Gastrocnemius medialis (tissue), 4 donors: ENCODE data around the gene POLR3GL. TPM values are rescaled to one million over a fixed set of nuclear protein-coding genes. Genes with fewer than 3 reads are reported as not detected.
A peak's percentile ranks its signal among the peaks of the same experiment; 100 is the strongest.
"Not testable (repeated sequence)": the region's sequence is repeated elsewhere in the genome, so short reads cannot be mapped to it uniquely, and the experiment has no call there.

Source experiments
- ATAC-seq, 2 donors: fragments of 150-250 bp; one replicate each; pipeline ENCODE4 v1.9.1; 2016
- DNase-seq, 2 donors: peaks; one replicate each; pipeline ENCODE4 v3.0.0-alpha.2; 2019
- H3K27ac ChIP-seq, 4 donors: fragments of 200-600 bp; sonication (generic); 1 replicate in 1 of 4; 2 replicates in 3 of 4; pipeline ENCODE4 v1.5.1; 2016 to 2018; ENCODE audit warnings: mild to moderate bottlenecking in 2 of 4, moderate library complexity in 1 of 4
- H3K27me3 ChIP-seq, 3 donors: fragments of 200-600 bp; sonication (generic) in 2 of 3; 1 replicate in 1 of 3; 2 replicates in 2 of 3; pipeline versions ENCODE4 v1.5.1 to v1.6.0; 2016 to 2019; ENCODE audit warnings: mild to moderate bottlenecking in 1 of 3, moderate library complexity in 1 of 3
- H3K36me3 ChIP-seq, 2 donors: fragments of 200-600 bp; sonication (generic) in 1 of 2; one replicate each; pipeline ENCODE4 v1.5.1; 2017 to 2018
- H3K4me1 ChIP-seq, 2 donors: fragments of 200-600 bp; sonication (generic) in 1 of 2; one replicate each; pipeline ENCODE4 v1.5.1; 2016 to 2017; ENCODE audit warnings: mild to moderate bottlenecking in 2 of 2
- H3K4me3 ChIP-seq, 4 donors: fragments of 200-600 bp; sonication (generic) in 3 of 4; 1 replicate in 1 of 4; 2 replicates in 3 of 4; pipeline ENCODE4 v1.5.1; 2016 to 2019; ENCODE audit warnings: mild to moderate bottlenecking in 2 of 4
- H3K9me3 ChIP-seq, 3 donors: fragments of 200-600 bp; sonication (generic) in 2 of 3; 1 replicate in 1 of 3; 2 replicates in 2 of 3; pipeline ENCODE4 v1.5.1; 2016 to 2019
- POLR2A ChIP-seq, 2 donors: fragments of 450-650 bp; IDR thresholded peaks; one replicate each; pipeline ENCODE4 v1.6.1; 2017; ENCODE audit warnings: antibody characterized with exemption in 2 of 2, mild to moderate bottlenecking in 2 of 2, moderate library complexity in 2 of 2
- in situ Hi-C, 4 donors: fragments of 200-750 bp; cut with MboI; loops; one replicate each; pipeline versions ENCODE4 v1.15.0 to v1.8.0; 2017; ENCODE audit warnings: low sequenced_read_pairs in 4 of 4
- intact Hi-C: fragments of 100-400 bp; cut with DNase I; formaldehyde crosslinking; loops from one replicate; pipeline ENCODE4 v1.15.1; 2023; ENCODE audit warnings: low total_unique reads
- total RNA-seq, 4 donors: library from RNA; depleted of rRNA; stranded (reverse); fragments of >200 nt; gene quantifications; one replicate each; pipeline versions ENCODE4 v1.1.0 to v1.2.3, GENCODE V29; 2016
- TF ChIP-seq, protein P1 (sequence below), 5 experiments: fragments of 450-650 bp in 3 of 5; fragments of 200-600 bp in 2 of 5; sonication (generic) in 2 of 5; IDR thresholded peaks in 4 of 5; conservative IDR thresholded peaks in 1 of 5; 1 replicate in 4 of 5; 2 replicates in 1 of 5; pipeline ENCODE4 v1.5.1; 2016 to 2019; ENCODE audit warnings: antibody characterized with exemption in 5 of 5, mild to moderate bottlenecking in 3 of 5, moderate library complexity in 3 of 5

The POLR3GL gene
- total RNA-seq, 4 donors from 2014 or later: 43.5 to 78.8 (median 59.4) TPM

DNA sequence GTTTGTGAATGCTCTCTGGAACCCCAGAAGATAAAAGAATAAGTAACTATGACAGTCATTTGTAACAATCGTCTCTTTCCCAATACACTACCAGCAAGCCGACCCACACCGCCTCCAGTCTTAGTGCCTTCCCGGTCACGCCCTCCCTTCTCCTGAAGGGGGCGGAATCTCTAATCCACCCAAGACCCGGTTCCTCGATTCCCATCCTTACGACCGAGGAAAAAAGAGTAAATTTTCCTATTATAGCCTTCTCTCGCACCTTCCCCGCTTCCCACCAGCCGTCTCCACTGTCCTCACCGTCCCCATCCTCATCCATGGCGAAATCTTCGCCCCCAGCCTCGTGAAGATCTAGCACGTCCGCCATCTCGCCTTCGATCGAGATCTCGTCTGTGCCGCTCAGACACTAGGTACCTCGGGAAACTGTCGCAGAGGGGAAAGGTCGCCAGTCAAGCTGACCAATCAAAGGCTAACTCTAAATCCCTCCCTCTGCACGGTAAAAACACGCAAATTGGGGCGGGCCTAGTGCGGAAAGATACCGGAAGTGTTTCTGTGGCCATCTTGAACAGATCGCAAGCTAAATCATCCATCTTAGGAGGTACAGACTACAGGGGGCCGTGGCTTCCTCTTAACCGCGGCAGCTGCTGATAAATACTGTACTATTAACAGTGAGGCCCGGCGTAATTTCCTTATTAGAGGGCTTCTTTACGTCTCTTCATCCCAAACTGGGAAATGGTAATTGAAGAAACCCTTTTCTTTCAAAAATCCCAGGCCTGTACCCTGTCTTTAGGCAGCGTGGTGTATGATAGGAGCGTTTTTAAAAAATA is 37.2 kb upstream of the POLR3GL start, which contains the start of gene RBM8A:
TSS of gene RBM8A (minus strand) at position 422 of the 824 bp plus-strand sequence. CDS start at position 364, 58 bp downstream.
- Histone ChIP-seq H3K36me3 (peaks cover 4 to 37% of the 10 kb centered on the region in 2 donors), H3K27me3 (no peaks in the 10 kb centered on the region), H3K4me3 (peak within 1 kb of the TSS; percentile 86 to 94 (median 91)), H3K27ac (peak within 1 kb of the TSS; percentile 92 to 98 (median 94)), H3K4me1 (peaks cover 13 to 16% of the 10 kb centered on the region in 2 donors), H3K9me3 (no peaks in the 10 kb centered on the region)
- intact Hi-C loops: loop anchor here (1.0 to 2.0 kb wide), 3 partner anchors 9 to 68 kb away; partner anchors contain the start of genes PEX11B and PIAS3
- peak; percentile 97 for DNase-seq
- peak; percentile 99 for TF ChIP-seq POLR2A (IDR thresholded peaks at IDR 0.05)
- TF ChIP-seq, protein P1, sequence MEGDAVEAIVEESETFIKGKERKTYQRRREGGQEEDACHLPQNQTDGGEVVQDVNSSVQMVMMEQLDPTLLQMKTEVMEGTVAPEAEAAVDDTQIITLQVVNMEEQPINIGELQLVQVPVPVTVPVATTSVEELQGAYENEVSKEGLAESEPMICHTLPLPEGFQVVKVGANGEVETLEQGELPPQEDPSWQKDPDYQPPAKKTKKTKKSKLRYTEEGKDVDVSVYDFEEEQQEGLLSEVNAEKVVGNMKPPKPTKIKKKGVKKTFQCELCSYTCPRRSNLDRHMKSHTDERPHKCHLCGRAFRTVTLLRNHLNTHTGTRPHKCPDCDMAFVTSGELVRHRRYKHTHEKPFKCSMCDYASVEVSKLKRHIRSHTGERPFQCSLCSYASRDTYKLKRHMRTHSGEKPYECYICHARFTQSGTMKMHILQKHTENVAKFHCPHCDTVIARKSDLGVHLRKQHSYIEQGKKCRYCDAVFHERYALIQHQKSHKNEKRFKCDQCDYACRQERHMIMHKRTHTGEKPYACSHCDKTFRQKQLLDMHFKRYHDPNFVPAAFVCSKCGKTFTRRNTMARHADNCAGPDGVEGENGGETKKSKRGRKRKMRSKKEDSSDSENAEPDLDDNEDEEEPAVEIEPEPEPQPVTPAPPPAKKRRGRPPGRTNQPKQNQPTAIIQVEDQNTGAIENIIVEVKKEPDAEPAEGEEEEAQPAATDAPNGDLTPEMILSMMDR (IDR thresholded peaks at IDR 0.05 in 4 of 5, conservative IDR thresholded peaks at IDR 0.05 in 1 of 5): peak; percentile 60 to 77 (median 73)
- peak; percentile 99 to 100 for ATAC-seq
- in situ Hi-C loops: no loop called here

DNA sequence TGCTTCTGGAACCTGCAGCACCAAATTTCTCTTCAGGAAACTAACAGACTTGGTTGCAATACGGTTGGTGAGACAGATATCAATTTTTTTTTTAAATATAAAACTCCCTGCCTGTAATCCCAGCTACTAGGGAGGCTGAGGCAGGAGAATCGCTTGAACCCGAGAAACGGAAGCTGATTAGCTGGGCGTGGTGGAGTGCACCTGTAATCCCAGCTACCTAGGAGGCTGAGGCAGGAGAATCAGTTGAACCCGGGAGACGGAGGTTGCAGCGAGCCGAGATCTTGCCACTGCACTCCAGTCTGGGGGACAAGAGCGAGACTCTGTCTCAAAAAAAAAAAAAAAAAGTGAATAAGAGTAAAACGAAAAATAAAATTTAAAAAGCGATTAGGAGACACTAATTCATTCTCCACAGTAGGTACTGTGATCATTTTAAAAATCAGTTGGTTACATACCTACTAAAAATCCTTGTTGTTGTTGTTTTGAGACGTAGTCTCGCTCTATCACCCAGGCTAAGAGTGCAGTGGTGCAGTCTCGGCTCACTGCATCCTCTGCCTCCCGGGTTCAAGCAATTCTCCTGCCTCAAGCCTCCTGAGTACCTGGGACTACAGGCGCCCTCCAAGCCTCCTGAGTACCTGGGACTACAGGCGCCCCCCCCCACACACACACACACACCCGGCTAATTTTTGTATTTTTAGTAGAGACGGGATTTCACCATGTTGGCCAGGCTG is 36.4 kb upstream of the POLR3GL start:
- Histone ChIP-seq H3K27me3 (no peaks in the 10 kb centered on the region), H3K9me3 (no peaks in the 10 kb centered on the region), H3K36me3 (peaks cover 4 to 37% of the 10 kb centered on the region in 2 donors), H3K27ac (peak overlapping the region; percentile 92 to 98 (median 94)), H3K4me1 (peaks cover 13 to 15% of the 10 kb centered on the region in 2 donors), H3K4me3 (peak overlapping the region; percentile 64 to 94 (median 88))
- TF ChIP-seq, protein P1 (IDR thresholded peaks at IDR 0.05 in 4 of 5, conservative IDR thresholded peaks at IDR 0.05 in 1 of 5): no peak
- no peak for TF ChIP-seq POLR2A (IDR thresholded peaks at IDR 0.05)
- DNase-seq (no peak), ATAC-seq (no peak)
- in situ Hi-C loops (no loop called here), intact Hi-C loops (loop anchor here (1.0 to 2.0 kb wide), 3 partner anchors 10 to 69 kb away; partner anchors contain the start of genes PEX11B and PIAS3)

DNA sequence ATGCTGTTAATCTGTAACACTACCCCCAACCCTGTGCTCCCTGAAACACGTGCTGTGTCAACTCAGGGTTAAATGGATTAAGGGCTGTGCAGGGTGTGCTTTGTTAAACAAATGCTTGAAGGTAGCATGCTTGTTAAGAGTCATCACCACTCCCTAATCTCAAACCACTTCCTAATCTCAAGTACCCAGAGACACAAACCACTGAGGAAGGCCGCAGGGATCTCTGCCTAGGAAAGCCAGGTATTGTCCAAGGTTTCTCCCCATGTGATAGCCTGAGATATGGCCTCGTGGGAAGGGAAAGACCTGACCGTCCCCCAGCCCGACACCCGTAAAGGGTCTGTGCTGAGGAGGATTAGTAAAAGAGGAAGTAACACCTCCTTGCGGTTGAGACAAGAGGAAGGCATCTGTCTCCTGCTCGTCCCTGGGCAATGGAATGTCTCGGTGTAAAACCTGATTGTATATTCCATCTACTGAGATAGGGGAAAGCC is 31.9 kb upstream of the POLR3GL start:
- ATAC-seq, intact Hi-C loops, H3K27me3 ChIP-seq, H3K4me3 ChIP-seq, H3K9me3 ChIP-seq, DNase-seq, in situ Hi-C loops: not testable (repeated sequence)
- Histone ChIP-seq H3K36me3 (peaks cover 0 to 39% of the 10 kb centered on the region in 2 donors), H3K4me1 (peaks cover 42 to 43% of the 10 kb centered on the region in 2 donors), H3K27ac (peak overlapping the region; percentile 69 to 95 (median 82))

DNA sequence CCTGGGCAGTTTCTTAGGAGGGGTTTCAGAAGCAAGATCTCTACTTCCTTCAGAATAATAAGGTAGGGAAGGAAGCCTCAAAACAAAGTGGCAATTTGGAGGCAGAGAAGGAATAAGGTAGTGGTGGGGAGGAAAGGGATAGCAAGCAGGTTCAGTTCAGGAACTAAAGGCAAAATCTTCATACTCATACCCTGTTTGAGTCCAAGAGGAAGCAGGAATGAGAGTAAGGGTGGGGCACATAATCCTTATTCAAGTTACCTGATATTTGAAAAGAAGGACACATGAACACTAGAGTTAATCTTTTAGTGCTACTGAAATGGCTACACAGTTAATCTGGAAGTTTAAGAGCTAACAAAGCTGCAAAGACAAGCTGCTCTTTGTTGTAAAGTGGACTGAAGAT is 28.8 kb upstream of the POLR3GL start:
- Histone ChIP-seq H3K4me3 (no peak overlapping the region), H3K4me1 (peaks cover 39 to 42% of the 10 kb centered on the region in 2 donors), H3K27ac (peak overlapping the region; percentile 69 to 95 (median 82)), H3K36me3 (peaks cover 0 to 48% of the 10 kb centered on the region in 2 donors), H3K9me3 (no peaks in the 10 kb centered on the region), H3K27me3 (no peaks in the 10 kb centered on the region)
- ATAC-seq (peak in 1 of 2 donors; percentile 19), DNase-seq (no peak)
- intact Hi-C loops (no loop called here), in situ Hi-C loops (no loop called here)
- TF ChIP-seq, protein P1 (IDR thresholded peaks at IDR 0.05 in 4 of 5, conservative IDR thresholded peaks at IDR 0.05 in 1 of 5): no peak
- no peak for TF ChIP-seq POLR2A (IDR thresholded peaks at IDR 0.05)
